Cardiac fibroblast (primary cell): ENCODE results near the gene ANXA4.
A peak's percentile ranks its signal among the peaks of the same experiment; 100 is the strongest.
"Not testable (repeated sequence)": the region's sequence is repeated elsewhere in the genome, so short reads cannot be mapped to it uniquely, and the experiment has no call there.

Experiments used
- DNase-seq, 2 donors: peaks; one replicate each; pipeline versions ENCODE4 v3.0.0 to v3.0.0-alpha.2; 2010; ENCODE audit warnings: low read depth in 2 of 2
- H3K4me3 ChIP-seq, 2 donors: replicated peaks in 1 of 2; 1 replicate in 1 of 2; 2 replicates in 1 of 2; pipeline ENCODE4 v1.5.1; 2011; ENCODE audit warnings: low read depth in 2 of 2, low read length in 2 of 2, mild to moderate bottlenecking in 2 of 2, moderate library complexity in 1 of 2
- TF ChIP-seq, protein P1 (sequence below): IDR thresholded peaks from one replicate; pipeline ENCODE4 v1.5.1; 2011; ENCODE audit warnings: low read depth, mild to moderate bottlenecking, low read length, inconsistent platforms

The ANXA4 gene

DNA sequence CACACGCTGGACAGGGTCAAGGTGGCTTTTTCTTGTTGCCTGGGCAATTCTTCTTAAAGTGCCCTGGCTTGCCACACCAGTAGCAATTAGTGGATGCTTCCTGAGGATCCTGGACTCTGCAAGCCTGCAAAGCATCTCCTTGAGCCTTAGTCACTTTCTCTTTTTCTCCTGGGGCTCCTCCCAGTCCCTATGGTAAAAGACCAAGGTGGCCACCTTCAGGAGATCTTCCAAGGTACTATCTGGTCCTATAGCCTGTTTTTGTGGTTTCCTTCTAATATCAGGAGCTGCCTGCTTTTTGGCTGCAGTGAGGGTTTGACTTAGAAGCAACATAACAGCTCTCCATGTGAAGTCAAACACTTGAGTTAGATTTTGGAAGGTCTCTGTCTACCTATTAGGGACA is 54.2 kb downstream of the ANXA4 start:
- no peak overlapping the region for H3K4me3 ChIP-seq
- TF ChIP-seq, protein P1, sequence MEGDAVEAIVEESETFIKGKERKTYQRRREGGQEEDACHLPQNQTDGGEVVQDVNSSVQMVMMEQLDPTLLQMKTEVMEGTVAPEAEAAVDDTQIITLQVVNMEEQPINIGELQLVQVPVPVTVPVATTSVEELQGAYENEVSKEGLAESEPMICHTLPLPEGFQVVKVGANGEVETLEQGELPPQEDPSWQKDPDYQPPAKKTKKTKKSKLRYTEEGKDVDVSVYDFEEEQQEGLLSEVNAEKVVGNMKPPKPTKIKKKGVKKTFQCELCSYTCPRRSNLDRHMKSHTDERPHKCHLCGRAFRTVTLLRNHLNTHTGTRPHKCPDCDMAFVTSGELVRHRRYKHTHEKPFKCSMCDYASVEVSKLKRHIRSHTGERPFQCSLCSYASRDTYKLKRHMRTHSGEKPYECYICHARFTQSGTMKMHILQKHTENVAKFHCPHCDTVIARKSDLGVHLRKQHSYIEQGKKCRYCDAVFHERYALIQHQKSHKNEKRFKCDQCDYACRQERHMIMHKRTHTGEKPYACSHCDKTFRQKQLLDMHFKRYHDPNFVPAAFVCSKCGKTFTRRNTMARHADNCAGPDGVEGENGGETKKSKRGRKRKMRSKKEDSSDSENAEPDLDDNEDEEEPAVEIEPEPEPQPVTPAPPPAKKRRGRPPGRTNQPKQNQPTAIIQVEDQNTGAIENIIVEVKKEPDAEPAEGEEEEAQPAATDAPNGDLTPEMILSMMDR = no peak
- DNase-seq = no peak

DNA sequence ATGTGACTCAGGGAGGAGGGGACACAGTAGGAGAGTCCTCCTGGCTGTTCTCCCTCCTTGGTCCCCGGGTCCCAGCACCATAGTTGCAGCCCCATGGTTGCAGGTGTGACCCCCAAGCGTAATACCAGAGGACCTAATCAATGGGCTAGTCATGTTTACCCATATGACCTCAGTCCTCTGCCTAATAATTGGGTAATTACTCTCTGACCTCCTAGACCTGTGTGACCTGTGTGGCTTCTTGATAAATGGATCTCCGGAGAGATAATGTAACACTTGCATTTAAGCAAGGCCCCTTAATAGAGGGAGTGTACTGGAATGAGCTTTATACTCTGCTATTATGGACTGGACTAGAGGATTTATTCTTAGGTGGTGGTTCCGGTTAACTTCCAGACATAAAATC is 55.3 kb downstream of the ANXA4 start:
- no peak overlapping the region for H3K4me3 ChIP-seq
- TF ChIP-seq, protein P1 = no peak
- DNase-seq = no peak

DNA sequence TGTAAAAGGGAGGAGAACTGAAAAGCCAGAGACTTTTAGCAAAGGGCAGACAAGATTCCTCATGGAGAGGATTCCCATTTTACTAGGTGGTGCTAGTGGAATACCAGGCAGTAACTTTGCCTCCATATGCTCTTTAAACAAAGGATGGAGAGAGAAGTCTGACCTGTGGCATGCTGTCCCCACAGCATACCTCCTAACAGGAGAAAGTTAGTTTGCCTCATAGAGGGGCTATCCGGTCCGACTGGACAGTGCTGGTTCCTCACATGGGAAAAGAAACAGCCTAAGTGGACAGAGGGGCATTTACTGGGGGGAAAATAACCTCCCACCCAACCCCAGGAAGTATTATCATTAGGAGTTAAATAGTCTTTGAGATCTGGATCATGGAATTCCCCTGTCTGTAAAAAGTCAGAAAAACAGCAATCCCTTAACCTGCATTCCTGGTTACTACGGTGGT is 55.9 kb downstream of the ANXA4 start:
- TF ChIP-seq, protein P1 = no peak
- DNase-seq = no peak
- peak overlapping the region in 1 of 2 donors; percentile 31 for H3K4me3 ChIP-seq

DNA sequence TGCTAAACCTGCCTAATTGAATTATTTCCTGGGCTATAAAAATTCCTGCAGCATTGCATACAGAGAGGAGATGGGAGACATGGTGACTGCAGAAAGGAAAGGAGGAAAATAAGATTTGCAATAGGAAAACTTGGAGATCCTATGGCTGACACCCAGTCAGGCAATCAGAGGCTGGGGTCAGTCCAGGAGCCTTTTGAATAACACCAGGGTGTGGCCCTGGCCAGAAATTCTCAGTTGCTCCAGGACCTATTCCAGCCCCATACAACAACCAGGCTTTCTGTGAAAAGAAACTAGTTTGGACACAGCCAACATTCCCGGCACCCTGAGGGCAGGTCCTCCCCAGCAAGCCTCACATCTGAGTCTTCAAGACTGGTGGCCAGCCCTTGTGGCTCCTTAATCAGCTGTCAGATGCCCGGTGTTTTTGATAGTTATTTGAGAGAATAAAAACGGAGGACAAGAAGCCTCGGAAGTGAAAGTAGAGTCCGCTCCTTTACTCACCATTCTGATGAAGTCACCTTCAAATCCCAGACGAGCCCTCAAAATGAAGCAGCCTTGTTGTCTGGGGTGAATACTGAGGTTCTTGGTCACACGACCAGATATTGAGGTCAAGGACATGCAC is 56.5 kb downstream of the ANXA4 start:
- peak overlapping the region; percentile 31 to 45 for H3K4me3 ChIP-seq
- peak; percentile 33 to 69 for DNase-seq
- TF ChIP-seq, protein P1 = no peak

DNA sequence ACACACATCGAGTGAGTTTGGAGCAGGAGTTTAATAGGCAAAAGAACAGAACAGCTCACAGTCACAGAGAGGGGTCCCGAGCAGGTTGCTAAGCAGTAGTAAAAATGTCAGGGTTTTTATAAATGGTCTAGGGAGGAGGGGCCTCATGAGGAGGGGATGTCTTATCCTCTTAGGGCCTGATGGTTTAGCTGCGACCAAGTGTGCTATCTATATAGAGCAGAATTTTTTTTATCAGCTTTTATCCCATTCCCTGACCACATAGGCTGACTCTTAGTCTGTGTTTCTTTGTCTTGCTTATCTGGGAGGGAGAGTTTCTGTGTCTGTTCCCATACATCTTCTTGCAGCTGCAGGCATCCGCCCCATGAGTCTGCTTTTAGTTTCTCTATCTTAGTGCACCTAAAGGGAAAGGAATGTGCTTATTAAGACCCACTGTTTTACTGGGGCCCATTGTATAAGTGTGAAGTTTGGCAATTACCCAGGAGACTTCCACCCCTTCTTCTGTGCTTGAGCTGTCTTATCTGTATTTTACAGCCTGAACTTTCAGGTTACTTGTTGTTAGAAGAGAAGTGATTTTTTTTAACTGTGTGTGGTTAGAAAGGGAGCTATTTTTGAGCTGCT is 57.1 kb downstream of the ANXA4 start:
- peak; percentile 79 to 84 for DNase-seq
- TF ChIP-seq, protein P1 = no peak
- peak overlapping the region; percentile 31 to 45 for H3K4me3 ChIP-seq

DNA sequence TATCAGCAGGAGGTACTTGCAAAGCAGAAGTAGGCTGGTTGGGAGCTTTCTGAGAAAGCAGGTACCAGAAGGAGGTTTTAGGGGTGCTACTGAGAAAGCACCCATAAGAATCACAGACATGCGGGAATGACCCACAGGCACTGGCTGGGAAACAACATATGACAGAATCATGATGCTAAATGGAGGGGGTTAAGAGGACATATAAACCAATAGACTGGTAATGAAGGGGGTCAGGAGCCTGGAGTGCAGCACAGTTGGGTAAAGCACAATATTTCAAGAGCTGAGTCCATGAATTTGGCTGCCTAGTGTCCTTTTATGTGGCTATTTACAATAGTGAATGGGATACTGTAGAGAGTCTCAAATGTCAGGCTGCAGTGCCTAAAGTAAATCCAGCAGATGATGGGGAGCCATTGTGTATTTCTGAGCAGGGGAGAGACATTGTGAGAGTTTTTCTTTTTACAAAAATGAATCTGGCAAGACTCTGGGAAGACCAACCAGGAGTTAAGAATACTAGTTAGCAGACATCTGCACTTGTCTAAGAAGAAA is 59.9 kb downstream of the ANXA4 start:
- no peak for DNase-seq
- H3K4me3 ChIP-seq = no peak overlapping the region
- TF ChIP-seq, protein P1 = no peak

DNA sequence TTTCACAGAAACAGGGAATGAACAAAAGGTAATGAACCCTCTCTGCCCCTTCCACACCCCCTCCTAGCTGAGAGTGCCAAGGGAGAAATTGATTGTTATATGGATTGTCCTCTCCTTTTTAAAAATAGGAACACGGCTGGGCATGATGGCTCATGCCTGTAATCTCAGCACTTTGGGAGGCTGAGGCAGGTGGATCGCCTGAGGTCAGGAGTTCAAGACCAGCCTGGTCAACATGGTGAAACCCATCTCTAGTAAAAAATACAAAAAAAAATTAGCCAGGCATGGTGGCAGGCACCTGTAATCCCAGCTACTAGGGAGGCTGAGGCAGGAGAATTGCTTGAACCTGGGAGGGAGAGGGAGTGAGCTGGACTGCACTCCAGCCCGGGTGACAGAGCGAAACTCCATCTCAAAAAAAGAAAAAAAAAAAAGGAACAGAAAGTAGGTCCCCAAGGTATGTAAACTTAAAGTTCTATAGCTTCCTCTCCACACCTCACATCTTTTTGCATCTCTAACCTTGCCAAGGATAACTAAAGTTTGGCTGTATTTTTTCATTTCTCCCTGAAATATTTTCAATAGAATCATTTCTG is 60.9 kb downstream of the ANXA4 start:
- H3K4me3 ChIP-seq, DNase-seq: not testable (repeated sequence)
